CD4-positive, CD25-positive, alpha-beta regulatory T cell (primary cell): ENCODE results near the gene SIRT7. TPM values are rescaled to one million over a fixed set of nuclear protein-coding genes. Genes with fewer than 3 reads are reported as not detected.

Experiments used
- ATAC-seq, 2 donors: fragments of 150-1000 bp; cut with Tn5 transposase; one replicate each; pipeline ENCODE4 v1.10.0; 2021; ENCODE audit warnings: low read depth in 2 of 2, moderate number of reproducible peaks in 2 of 2, moderate library complexity in 1 of 2
- DNase-seq, 3 donors: peaks; one replicate each; pipeline versions ENCODE4 v3.0.0 to v3.0.0-alpha.2; 2012 to 2022; ENCODE audit warnings: mixed read lengths in 1 of 3
- H3K27ac ChIP-seq: one replicate; pipeline ENCODE4 v1.7.0; 2013; ENCODE audit warnings: mild to moderate bottlenecking, low read length; ENCODE audit not compliant: insufficient read depth, poor library complexity, severe bottlenecking
- H3K27me3 ChIP-seq: one replicate; pipeline ENCODE4 v1.7.0; 2013; ENCODE audit warnings: low read length; ENCODE audit not compliant: control insufficient read depth, insufficient read depth
- H3K36me3 ChIP-seq: one replicate; pipeline ENCODE4 v1.7.0; 2013; ENCODE audit warnings: mild to moderate bottlenecking, low read length, moderate library complexity; ENCODE audit not compliant: control insufficient read depth, insufficient read depth
- H3K4me1 ChIP-seq: 2 replicates; pipeline ENCODE4 v1.7.0; 2013; ENCODE audit warnings: mild to moderate bottlenecking, low read length; ENCODE audit not compliant: insufficient read depth, control insufficient read depth, poor library complexity, severe bottlenecking
- H3K4me3 ChIP-seq: one replicate; pipeline ENCODE4 v1.7.0; 2013; ENCODE audit warnings: low read depth, mild to moderate bottlenecking, low read length, moderate library complexity
- H3K9me3 ChIP-seq, 2 experiments: 1 replicate in 1 of 2; 2 replicates in 1 of 2; pipeline ENCODE4 v1.7.0; 2013; ENCODE audit warnings: low read length in 2 of 2, mild to moderate bottlenecking in 1 of 2, moderate library complexity in 1 of 2; ENCODE audit not compliant: control insufficient read depth in 2 of 2
- H3K27ac Mint-ChIP-seq, 3 donors: one replicate each; pipeline ENCODE4 v1.8.0; 2020 to 2022; ENCODE audit warnings: mild to moderate bottlenecking in 3 of 3, mixed read lengths in 3 of 3, moderate library complexity in 2 of 3
- H3K27me3 Mint-ChIP-seq: one replicate; pipeline ENCODE4 v1.8.0; 2022; ENCODE audit warnings: mild to moderate bottlenecking, mixed read lengths
- H3K36me3 Mint-ChIP-seq: one replicate; pipeline ENCODE4 v1.8.0; 2020; ENCODE audit warnings: mixed read lengths
- H3K4me1 Mint-ChIP-seq, 4 donors: one replicate each; pipeline ENCODE4 v1.8.0; 2020 to 2022; ENCODE audit warnings: mixed read lengths in 4 of 4, mild to moderate bottlenecking in 1 of 4
- H3K4me3 Mint-ChIP-seq, 4 donors: one replicate each; pipeline ENCODE4 v1.8.0; 2020 to 2022; ENCODE audit warnings: mild to moderate bottlenecking in 4 of 4, mixed read lengths in 4 of 4, moderate library complexity in 3 of 4
- H3K9me3 Mint-ChIP-seq, 7 donors: one replicate each; pipeline ENCODE4 v1.8.0; 2020 to 2022; ENCODE audit warnings: mixed read lengths in 7 of 7, mild to moderate bottlenecking in 3 of 7, moderate library complexity in 2 of 7
- polyA plus RNA-seq, 4 donors: library from polyadenylated mRNA; unstranded; fragments of 300-500 nt; fragmentation: Illumina TruSeq; gene quantifications; one replicate each; pipeline ENCODE4 v1.2.3, GENCODE V29; 2021
- total RNA-seq: library from RNA; stranded (reverse); gene quantifications from one replicate; pipeline ENCODE4 v1.2.3, GENCODE V29; 2022

SIRT7 gene
- total and polyA plus RNA-seq, 5 donors from 2014 or later = 35.9 to 78.1 (median 42.1) TPM

- H3K27ac ChIP-seq = no peak overlapping the region
- H3K27me3 ChIP-seq = no peaks in the 10 kb centered on the region
- ATAC-seq = no peak
- Mint-ChIP-seq H3K4me3 (peak overlapping the region in 2 of 4 donors; percentile 51 to 78), H3K27me3 (peaks cover 12% of the 10 kb centered on the region), H3K4me1 (peaks cover 0 to 13% (median 0%) of the 10 kb centered on the region in 4 donors), H3K27ac (no peak overlapping the region), H3K36me3 (no peaks in the 10 kb centered on the region), H3K9me3 (peaks cover 0 to 1% (median 0%) of the 10 kb centered on the region in 7 donors)
- no peak for DNase-seq
- no peak overlapping the region for H3K4me3 ChIP-seq
- no peaks in the 10 kb centered on the region for H3K9me3 ChIP-seq
- no peaks in the 10 kb centered on the region for H3K36me3 ChIP-seq
- H3K4me1 ChIP-seq = peaks cover 19% of the 10 kb centered on the region
Measured at GRCh38 chr17:81931557-81932332, 13.8 kb upstream of the SIRT7 start.

GRCh38 chr17:81931189-81931556 lies 13.2 kb upstream of the SIRT7 start:
- Mint-ChIP-seq H3K4me3 (peak overlapping the region in 2 of 4 donors; percentile 78 to 90), H3K27me3 (peaks cover 12% of the 10 kb centered on the region), H3K9me3 (peaks cover 0 to 1% (median 0%) of the 10 kb centered on the region in 7 donors), H3K27ac (no peak overlapping the region), H3K4me1 (peaks cover 0 to 13% (median 4%) of the 10 kb centered on the region in 4 donors), H3K36me3 (no peaks in the 10 kb centered on the region)
- DNase-seq (no peak), ATAC-seq (no peak)
- no peak overlapping the region for H3K27ac ChIP-seq
- peaks cover 22% of the 10 kb centered on the region for H3K4me1 ChIP-seq
- H3K27me3 ChIP-seq = no peaks in the 10 kb centered on the region
- no peaks in the 10 kb centered on the region for H3K9me3 ChIP-seq
- no peak overlapping the region for H3K4me3 ChIP-seq
- H3K36me3 ChIP-seq = no peaks in the 10 kb centered on the region

GRCh38 chr17:81930142-81931125 lies 12.5 kb upstream of the SIRT7 start:
- Mint-ChIP-seq H3K36me3 (no peaks in the 10 kb centered on the region), H3K4me3 (peak overlapping the region in 2 of 4 donors; percentile 78 to 90)
- H3K27me3 ChIP-seq = no peaks in the 10 kb centered on the region

GRCh38 chr17:81929253-81930141 lies 11.5 kb upstream of the SIRT7 start:
- ATAC-seq = no peak
- no peak overlapping the region for H3K4me3 ChIP-seq
- Mint-ChIP-seq H3K4me3 (peak overlapping the region in 3 of 4 donors; percentile 48 to 84 (median 52)), H3K27me3 (peaks cover 12% of the 10 kb centered on the region), H3K27ac (peak overlapping the region in 1 of 3 donors; percentile 60), H3K4me1 (peaks cover 0 to 23% (median 7%) of the 10 kb centered on the region in 4 donors), H3K36me3 (no peaks in the 10 kb centered on the region), H3K9me3 (peaks cover 0 to 1% (median 0%) of the 10 kb centered on the region in 7 donors)
- no peaks in the 10 kb centered on the region for H3K9me3 ChIP-seq
- no peaks in the 10 kb centered on the region for H3K36me3 ChIP-seq
- peaks cover 35% of the 10 kb centered on the region for H3K4me1 ChIP-seq
- H3K27me3 ChIP-seq = no peaks in the 10 kb centered on the region
- DNase-seq = no peak
- H3K27ac ChIP-seq = no peak overlapping the region

More at GRCh38 chr17:81930142-81931125, 12.5 kb upstream of the SIRT7 start:
- Histone ChIP-seq H3K4me1 (peaks cover 27% of the 10 kb centered on the region), H3K27ac (no peak overlapping the region), H3K4me3 (no peak overlapping the region), H3K9me3 (no peaks in the 10 kb centered on the region), H3K36me3 (no peaks in the 10 kb centered on the region)
- no peak for DNase-seq
- Mint-ChIP-seq H3K27ac (no peak overlapping the region), H3K4me1 (peaks cover 0 to 15% (median 7%) of the 10 kb centered on the region in 4 donors), H3K27me3 (peaks cover 12% of the 10 kb centered on the region), H3K9me3 (peaks cover 0 to 1% (median 0%) of the 10 kb centered on the region in 7 donors)
- no peak for ATAC-seq

GRCh38 chr17:81928544-81929252 lies 10.7 kb upstream of the SIRT7 start:
- H3K27me3 Mint-ChIP-seq = peaks cover 12% of the 10 kb centered on the region
- no peaks in the 10 kb centered on the region for H3K9me3 ChIP-seq
- peaks cover 43% of the 10 kb centered on the region for H3K4me1 ChIP-seq
- no peak overlapping the region for H3K27ac ChIP-seq
- H3K4me1 Mint-ChIP-seq = peaks cover 0 to 30% (median 7%) of the 10 kb centered on the region in 4 donors
- no peaks in the 10 kb centered on the region for H3K27me3 ChIP-seq
- DNase-seq (no peak), ATAC-seq (no peak)
- peak overlapping the region; percentile 36 to 87 (median 60) for H3K27ac Mint-ChIP-seq
- H3K36me3 Mint-ChIP-seq = no peaks in the 10 kb centered on the region
- no peaks in the 10 kb centered on the region for H3K36me3 ChIP-seq
- no peak overlapping the region for H3K4me3 ChIP-seq
- peak overlapping the region in 3 of 4 donors; percentile 66 to 84 (median 69) for H3K4me3 Mint-ChIP-seq
- peaks cover 0 to 1% (median 0%) of the 10 kb centered on the region in 7 donors for H3K9me3 Mint-ChIP-seq

GRCh38 chr17:81927653-81928543 lies 9.9 kb upstream of the SIRT7 start, which contains the start of gene MAFG:
Gene MAFG, minus strand, starts transcription at chr17:81927735. Its CDS starts 4,550 bp downstream, at chr17:81923185.
- Histone ChIP-seq H3K4me3 (peak within 1 kb of the TSS; percentile 11), H3K27me3 (no peaks in the 10 kb centered on the region), H3K9me3 (no peaks in the 10 kb centered on the region), H3K4me1 (peaks cover 43% of the 10 kb centered on the region), H3K27ac (peak within 1 kb of the TSS; percentile 76), H3K36me3 (no peaks in the 10 kb centered on the region)
- Mint-ChIP-seq H3K4me3 (peak within 1 kb of the TSS; percentile 85 to 93 (median 86)), H3K36me3 (no peaks in the 10 kb centered on the region), H3K9me3 (peaks cover 0 to 1% (median 0%) of the 10 kb centered on the region in 7 donors), H3K27me3 (peaks cover 18% of the 10 kb centered on the region), H3K4me1 (peaks cover 0 to 30% (median 7%) of the 10 kb centered on the region in 4 donors), H3K27ac (peak within 1 kb of the TSS; percentile 91 to 96 (median 93))
- peak; percentile 65 to 67 for ATAC-seq
- DNase-seq = peak; percentile 85 to 93 (median 90)
